Endometrial microvascular endothelial cells (primary cell): ENCODE measurements around the gene SVIL. TPM values are rescaled to one million over a fixed set of nuclear protein-coding genes. Genes with fewer than 3 reads are reported as not detected.
"Not testable (repeated sequence)": the region's sequence is repeated elsewhere in the genome, so short reads cannot be mapped to it uniquely, and the experiment has no call there.

ENCODE experiments used
- in situ Hi-C: cut with HindIII; loops from 2 replicates; pipeline ENCODE4 v1.10.0; 2017; ENCODE audit warnings: low sequenced_read_pairs, low pct_unique_long_range_greater_than_20kb; ENCODE audit errors: inconsistent ontology term
- total RNA-seq: library from RNA; depleted of rRNA; stranded (reverse); fragments of >200 nt; gene quantifications from one replicate; pipeline ENCODE4 v1.2.3, GENCODE V29; 2015; ENCODE audit errors: inconsistent ontology term

Gene SVIL
- total RNA-seq, 1 donor from 2014 or later: 36.0 TPM

DNA sequence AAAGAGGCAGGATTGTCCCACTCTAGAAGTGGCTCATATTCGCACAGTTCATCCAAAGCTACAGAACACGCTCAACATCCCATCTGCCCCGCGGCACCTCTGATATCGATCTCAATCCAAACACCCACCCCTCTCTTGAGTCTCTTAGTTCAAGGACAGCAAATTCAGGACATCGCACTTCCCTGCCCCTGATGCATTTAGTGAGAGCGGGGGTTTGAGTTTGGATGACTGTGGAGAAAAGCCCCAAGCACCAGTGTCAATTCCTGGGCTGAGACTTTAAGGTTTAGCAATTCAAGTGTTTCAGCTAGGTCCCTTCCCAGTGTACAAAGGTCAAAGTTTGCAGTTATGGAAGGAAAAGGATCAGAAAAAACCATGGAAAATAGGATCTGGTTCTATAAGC, 179.7 kb downstream of the SVIL start:
- in situ Hi-C loops: no loop called here

DNA sequence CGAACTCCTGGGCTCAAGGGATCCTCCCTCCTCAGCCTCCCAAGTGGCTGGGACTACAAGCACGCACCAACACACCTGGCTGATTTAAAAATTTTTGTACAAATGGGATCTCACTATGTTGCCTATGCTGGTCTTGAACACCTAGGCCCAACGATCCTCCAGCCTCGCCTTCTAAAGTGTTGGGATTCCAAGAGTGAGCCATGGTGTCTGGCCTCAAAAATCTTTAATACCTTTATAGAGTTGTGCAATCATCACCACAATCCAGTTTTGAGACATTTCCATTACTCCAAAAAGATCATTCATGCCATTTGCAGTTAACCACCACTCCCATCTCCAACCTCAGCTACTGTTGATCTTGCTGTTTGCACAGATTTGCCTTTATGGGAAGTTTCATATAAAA, 180.5 kb downstream of the SVIL start:
- in situ Hi-C loops: no loop called here

DNA sequence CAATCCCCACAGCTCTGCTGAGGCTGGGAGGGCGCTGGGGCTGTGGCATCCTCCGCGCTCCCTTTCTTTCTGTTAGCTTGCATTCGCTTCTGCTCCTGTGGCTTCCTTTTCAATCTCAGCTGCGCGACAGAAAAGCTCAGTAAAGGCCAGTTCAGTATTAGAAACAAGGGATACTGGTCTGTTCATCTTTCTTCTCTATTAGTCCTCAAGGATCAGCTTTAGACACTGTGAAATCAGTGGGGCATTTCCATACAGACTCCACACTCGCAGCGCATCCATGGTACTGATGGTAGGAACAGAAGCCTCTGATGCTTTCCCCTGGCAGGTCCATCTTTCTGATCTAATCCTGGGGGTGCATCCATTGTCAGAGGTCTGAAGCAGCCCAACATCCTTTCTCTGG, 182.2 kb downstream of the SVIL start:
- in situ Hi-C loops: no loop called here

DNA sequence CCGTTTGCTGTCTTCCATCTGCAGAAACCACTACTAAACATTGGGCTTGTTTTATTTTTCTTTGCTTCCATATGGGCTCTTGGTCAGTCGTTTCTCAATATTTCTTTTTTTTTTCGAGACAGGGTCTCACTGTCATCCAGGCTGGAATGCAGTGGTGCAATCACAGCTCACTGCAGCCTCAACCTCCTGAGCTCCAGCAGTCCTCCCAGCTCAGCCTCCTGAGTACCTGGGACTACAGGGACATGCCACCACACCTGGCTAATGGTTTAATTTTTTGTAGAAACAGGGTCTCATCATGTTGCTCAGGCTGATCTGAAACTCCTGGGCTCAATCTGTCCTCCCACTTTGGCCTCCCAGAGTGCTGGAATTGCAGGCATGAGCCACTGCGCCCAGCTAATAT, 182.8 kb downstream of the SVIL start:
- in situ Hi-C loops: no loop called here

DNA sequence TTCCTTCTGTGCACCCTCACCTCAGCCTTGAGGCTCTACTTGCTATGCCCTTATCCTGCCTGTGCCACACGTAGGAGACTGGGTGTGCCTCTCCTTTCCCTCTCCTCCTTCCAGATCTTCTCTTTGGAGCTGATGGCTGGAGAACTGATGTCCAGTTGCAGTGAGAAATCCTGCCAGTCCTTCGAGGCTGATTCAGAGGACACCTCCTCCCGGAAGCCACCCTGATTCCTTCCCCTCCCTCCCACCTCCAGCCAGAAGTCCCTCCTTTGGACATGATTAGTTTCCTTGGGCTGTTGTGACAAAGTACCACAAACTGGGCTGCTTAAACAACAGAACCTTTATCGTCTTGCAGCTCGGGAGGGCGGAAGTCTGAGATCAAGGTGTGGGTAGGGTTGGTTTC, 184.4 kb downstream of the SVIL start:
- in situ Hi-C loops: no loop called here

DNA sequence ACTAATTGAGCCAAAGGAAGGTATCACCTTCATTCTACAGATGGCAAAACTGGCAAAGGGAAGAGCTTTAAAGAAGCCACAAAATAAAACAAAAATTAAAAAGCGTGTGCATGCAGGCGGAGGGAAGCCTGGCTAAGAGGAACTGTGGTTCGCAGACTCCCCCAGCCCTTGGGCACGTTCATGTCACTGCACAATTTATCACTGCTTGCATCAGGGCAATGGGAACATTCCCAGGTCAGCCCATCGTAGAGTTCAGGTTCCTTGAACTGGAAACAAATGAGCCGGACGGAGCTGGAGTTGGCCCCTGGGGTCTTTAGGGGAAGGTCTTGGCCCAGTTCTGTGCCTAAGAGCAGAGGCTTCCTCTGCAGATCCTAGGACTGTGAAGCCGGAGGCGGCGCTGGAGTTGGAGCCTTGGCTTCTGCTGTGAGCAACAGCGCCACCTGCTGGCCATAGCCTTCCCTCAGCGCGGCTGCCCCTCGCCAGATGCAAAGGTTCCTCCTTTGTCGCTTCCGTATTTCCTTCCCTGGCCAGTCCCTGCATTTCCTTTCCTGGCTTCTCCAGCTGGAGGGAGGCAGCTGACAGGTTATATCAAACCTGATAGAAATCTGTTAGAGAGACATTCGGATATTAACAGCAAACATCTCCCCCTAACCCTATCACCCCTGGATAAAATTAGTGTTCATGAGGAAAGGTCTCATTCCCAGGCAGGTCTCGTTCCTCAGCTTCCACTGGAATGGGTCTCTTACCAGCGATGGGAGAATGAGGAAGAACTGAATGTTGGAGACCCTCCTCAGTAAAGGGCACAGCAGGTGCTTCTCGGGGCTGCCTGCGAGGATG, 185.8 kb downstream of the SVIL start:
- in situ Hi-C loops: not testable (repeated sequence)

DNA sequence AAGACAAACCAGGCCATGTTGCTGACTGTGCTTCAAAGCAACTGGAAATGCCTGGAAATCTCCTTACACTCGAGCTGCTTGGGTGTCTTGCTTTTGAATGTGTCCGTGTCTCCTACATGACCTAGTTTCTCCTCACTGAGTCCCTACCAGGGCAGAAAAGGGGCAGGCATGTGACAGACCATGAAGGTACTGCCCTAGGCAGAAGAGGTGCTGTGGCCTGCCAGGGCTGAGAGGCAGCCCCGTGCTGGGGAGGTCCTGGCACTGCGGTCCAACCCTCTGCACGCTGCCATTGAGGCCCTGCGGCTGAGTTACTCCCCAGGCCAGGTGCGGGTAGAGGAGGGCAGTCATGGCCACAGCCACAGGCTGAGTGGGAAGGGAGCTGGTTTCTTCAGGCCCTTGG, 186.6 kb downstream of the SVIL start:
- in situ Hi-C loops: no loop called here

DNA sequence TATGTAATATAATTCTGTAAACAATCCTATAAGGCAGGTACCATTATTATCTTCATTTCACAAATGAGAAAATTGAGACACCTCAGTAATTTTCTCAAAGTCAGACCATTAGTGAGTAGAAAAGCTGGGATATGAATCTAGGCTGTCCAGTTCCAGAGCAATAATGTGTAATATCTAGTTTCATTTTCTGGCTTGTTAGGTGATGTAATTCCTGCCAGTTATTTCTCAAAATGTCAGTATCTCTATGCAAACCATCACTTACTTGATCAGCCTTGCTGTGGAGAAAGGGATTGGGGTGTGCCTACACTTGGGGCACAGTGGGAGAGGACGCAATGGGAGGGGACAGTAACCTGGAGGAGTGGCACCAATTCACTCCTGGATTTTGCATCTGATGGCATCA, 188.4 kb downstream of the SVIL start:
- in situ Hi-C loops: no loop called here

DNA sequence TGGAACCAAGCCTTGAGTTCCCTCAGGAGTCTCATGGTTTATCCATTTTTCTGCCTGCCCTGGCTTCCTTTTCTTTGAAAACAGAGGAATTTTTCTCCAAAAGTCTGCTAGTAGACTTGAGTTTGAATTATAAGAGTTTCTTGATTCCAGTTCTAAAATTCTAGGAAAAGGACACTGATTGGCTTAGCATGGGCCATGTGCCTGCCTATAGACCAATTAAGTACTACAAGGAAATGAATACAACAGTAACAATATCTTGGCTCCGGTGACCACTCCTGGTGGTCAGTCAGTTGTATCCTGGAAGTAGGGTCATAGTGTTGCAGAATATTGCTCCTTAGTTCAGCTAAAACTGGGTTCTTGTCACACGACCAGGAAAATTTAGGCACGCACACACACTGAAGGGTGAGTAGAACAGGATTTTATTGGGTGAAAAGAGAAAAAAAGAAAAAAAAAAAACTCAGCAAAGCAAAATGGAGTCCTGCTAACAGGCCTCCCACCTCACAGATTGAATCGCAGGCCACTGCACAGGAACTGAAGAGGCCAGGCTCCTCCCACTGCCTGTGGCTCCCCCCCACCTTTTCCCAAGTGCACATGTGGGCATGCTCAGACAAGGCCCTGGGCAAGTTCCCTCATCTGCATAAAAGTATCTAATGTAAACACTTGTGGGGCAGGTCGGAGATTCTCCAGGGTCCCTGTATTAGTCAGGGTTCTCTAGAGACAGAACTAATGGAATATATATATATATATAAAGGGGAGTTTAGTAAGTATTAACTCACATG, 190.8 kb downstream of the SVIL start:
- in situ Hi-C loops: no loop called here

DNA sequence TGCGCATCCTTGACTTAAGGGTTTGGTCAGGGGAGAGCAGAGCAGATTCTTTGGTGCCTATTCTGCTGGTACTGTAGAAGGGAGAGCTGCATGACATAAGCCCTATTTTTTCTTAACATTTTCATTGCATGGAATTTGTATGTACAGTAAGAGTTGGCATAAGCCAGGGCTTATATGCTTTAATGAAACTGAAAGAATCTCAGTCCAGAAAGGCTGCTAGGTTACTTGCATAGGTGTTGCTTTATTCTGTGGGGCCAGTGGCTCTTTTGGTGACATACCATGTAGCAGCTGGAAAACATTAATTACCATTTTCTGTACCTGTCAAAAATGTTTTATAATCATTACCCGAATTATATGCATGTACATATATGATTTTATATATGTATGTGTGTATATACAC, 193.8 kb downstream of the SVIL start:
- in situ Hi-C loops: no loop called here

DNA sequence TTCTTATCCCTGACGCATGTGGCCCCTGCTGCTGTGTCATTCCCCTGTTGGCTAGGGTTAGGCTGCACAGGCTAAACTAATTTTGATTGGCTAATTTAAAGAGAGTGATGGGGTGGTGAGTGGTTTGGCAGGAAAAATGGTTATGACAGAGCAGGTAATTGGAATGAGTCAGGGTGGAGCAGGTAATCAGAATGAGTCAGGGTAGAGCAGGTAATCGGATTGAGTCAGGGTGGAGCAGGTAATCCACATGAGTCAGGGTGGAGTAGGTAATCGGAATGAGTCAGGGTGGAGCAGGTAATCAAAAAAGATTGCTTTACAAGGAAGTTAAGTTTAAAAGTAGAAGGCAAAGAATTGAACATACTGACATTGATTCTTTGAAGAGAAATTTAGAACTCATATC, 195.8 kb downstream of the SVIL start:
- in situ Hi-C loops: not testable (repeated sequence)

DNA sequence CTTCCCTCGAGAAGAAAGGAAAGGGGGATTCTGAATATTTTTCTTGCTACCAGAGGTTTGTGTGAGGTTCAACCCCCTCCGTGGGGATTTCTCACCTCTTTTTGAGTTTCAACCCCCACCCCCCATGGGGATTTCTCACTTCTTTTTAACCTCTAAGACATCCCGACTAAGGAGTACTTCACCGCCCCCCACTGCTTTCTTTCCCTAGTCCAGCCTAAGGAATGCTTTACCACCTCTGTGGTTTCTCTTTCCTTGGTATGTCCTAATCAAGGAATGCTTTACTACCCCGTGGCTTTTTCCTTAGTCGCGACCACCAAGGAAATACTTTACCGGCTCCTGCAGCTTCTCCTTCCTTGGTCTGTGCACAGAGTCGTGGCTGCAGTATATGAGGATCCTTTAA, 196.5 kb downstream of the SVIL start:
- in situ Hi-C loops: no loop called here

DNA sequence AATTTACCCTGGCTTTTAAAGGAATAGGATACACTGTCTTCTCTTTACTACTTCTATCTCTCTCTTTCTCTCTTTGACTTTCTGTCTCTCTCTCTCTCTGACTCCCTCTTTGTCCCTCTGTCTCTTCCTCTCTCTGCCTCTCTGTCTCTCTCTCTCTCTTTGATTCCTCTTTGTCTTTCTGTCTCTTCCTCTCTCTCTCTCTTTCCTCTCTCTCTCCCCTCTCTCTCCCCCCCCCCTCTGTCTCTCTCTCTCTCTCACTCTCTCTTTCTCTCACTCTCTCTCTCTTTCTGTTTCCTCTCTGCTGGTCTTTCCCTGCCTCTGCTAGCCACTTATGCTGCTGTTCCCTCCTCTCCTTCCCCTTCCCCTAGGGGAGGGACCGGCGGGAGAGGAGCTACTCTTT, 196.9 kb downstream of the SVIL start:
- in situ Hi-C loops: no loop called here

DNA sequence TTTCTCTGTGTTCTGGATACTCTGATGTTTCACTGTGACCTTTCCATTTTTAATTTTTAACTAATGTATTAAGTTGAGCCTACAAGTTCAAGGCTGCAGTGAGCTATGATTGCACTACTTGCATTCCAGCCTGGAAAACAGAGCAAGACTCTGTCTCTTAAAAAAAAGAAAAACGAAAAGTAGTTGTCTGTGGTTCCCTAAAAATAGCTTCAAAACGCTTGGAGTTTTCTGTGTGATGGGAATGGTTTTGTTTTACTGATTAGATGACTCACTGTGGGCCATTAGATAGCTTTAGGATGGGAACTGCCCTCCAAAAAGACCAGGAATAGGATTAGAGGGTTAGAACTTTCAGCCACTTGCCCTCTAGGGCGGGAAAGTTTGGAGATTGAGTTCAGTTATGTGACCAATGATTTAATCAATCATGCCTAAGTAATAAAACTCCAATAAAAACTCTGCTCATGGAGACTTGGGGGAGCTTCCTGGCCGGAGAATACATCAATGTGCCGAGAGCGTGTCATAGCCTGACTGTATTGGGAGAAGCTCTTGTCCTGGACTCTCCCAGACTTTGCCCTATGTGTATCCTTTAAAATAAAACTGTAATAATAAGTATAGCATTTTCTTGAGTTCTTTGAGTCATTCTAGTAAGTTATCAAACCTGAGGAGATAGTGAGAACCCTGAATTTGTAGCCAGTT, 198.8 kb downstream of the SVIL start:
- in situ Hi-C loops: no loop called here

DNA sequence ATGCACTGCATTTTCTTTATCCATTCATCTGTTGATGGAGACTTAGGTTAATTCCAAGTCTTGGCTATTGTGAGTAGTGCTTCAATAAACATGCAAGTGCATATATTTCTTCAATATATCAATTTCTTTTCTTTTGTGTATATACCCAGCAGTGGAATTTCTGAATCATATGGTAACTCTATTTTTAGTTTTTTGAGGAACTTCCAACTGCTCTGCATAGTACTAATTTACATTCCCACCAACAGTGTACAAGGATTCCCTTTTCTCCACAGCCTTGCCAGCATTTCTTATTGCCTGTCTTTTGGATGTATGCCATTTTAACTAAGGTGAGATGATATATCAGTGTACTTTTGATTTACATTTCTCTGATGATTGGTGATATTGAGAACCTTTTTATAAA, 200.7 kb downstream of the SVIL start:
- in situ Hi-C loops: no loop called here

DNA sequence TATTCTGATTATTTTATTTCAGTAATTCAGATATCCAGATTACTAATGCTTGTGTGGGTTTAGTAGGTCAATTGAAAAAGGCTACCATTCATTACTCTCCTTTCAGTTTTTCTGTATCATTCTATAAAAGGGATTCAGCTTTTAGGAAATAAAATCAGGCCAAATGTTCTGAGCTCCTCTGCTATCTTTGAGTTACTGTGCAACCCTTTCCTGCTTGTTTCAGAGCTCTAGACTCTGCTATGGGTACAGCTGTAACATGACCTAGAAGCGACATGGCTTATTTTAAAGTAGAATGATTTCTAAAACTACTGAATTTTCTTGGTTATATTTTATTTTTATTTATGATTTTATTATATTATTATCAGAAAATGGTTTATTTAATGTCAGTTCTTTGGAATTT, 203.1 kb downstream of the SVIL start:
- in situ Hi-C loops: no loop called here

DNA sequence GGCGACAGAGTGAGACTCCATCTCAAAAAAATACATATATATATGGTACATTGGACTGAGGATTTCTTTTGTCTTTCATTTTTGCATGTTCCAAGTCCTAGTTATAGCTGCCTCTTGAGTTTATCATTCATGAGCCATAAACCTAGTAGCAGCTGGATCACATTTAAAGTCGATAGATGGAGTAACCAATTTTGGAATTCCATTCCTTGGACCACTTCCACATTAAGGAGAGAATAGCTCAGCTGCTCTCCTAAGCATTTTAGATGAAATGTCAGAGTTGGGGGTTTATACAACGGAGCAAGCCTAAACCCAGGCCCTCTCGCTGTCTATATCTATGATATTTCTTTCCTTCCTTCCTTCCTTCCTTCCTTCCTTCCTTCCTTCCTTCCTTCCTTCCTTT, 204.7 kb downstream of the SVIL start:
- in situ Hi-C loops: no loop called here

DNA sequence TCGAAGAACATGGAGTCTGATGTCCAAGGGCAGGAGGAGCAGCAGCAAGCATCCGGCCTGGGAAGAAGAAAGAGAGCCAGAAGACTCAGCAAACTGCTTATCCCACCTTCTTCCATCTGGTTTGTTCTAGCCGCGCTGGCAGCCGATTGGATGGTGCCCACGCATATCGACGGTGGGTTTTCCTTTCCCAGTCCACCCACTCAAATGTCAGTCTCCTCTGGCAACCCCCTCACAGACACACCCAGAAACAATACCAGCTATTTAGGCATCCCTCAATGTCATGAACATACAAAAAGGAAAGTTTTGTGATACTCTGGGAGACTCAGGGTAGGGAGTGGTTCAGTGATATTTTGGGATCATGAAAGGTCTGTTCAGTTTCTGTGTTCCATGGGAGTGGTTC, 206.3 kb downstream of the SVIL start:
- in situ Hi-C loops: no loop called here

DNA sequence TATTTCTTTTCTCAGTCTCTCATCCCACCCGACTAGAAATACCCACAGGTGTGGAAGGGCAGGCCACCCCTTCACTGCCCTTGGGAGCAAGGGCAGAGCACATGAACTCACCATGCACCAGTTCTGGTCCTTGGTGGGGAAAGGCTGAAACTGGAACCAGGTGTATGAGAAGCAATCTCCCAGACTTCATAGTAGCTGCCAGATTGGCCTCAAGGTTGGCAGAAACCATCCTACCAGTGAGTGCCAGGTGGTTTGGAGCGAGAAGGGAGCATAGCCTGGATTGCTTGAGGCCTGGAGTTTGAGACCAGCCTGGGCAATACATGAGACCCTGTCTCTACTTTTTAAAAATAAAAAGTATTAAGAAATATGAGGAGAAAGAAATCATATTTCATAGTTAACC, 207.1 kb downstream of the SVIL start:
- in situ Hi-C loops: no loop called here

DNA sequence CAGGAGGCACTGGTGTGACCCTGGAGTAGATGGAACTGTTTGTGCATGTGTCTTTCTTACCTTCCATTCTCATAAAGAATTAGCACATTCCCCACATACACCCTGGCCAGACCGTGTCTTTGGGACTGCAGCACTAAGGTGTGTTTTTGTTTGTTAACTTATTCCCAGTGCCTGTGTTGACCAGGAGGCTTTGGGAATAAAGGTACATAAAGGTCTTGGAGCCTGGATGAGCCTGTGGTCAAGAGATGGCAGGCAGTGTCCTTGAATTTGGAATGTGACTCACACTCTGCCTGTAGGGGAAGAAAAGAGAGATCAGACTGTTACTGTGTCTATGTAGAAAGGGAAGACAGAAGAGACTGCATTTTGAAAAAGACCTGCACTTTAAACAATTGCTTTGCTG, 208.4 kb downstream of the SVIL start:
- in situ Hi-C loops: no loop called here
